ENCODE results near the gene B3GALT5.

Gene B3GALT5

DNA sequence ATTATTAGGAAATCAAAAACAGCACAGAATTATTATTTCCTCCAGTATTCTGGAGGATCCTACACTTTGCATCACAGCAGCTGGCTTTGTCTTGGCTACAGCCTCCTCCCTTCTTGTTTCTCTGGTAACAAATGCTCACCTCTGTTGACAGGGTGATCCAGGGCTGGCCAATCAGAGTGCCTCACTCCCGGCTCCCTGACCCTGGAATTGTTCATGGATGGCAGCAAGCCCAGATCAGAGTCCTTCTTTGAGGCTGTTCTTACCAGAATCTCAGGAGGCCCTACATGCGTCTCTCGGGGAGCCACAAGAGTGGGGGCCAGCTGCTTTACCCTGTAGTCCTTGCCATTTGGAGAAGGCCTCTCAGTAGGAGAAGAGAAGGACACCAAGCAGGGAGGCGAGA, 83.9 kb downstream of the B3GALT5 start:
- Histone ChIP-seq H3K27ac (ENCODE audit: low read depth, low read length, severe bottlenecking) (no peak overlapping the region), H3K4me1 (ENCODE audit: control insufficient read depth, insufficient read depth, low read length, poor library complexity, severe bottlenecking) (no peaks in the 10 kb centered on the region), H3K4me3 (ENCODE audit: extremely low read depth, insufficient read depth, low read length, poor library complexity, severe bottlenecking) (no peak overlapping the region), H3K9me3 (ENCODE audit: control insufficient read depth, low read length) (no peaks in the 10 kb centered on the region), H3K36me3 (ENCODE audit: control insufficient read depth, insufficient read depth, low read length) (no peaks in the 10 kb centered on the region)
- 91 to 100% methylated on average over 1 to 4 of the region's 4 CpGs for WGBS, 2 experiments (ENCODE audit: insufficient coverage in 2 of 2)

DNA sequence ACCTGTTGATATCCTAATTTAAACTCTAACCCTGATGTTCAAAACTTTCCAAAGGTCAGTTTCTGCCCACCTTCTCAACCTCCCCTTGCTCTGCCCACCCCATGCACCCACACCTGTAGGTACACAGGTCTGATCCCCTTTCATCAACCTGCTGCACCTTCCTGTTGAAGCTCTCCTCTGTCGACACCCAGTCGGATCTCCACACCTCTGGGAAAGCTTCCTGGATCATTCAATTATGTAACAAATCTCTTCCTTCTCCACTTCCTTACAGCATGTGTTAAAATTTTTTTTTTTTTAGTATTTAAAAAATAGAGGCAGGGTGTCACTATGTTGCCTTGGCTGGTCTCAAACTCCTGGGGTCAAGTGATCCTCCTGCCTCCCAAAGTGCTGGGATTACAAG, 87.6 kb downstream of the B3GALT5 start:
- H3K27ac ChIP-seq (ENCODE audit: low read depth, low read length, severe bottlenecking): no peak overlapping the region
- H3K4me1 ChIP-seq (ENCODE audit: control insufficient read depth, insufficient read depth, low read length, poor library complexity, severe bottlenecking): no peaks in the 10 kb centered on the region
- 92% methylated on average over 2 of the region's 2 CpGs; no CpG with 5 or more reads in 1 of the 2 experiments for WGBS, 2 experiments (ENCODE audit: insufficient coverage in 2 of 2)
- H3K36me3 ChIP-seq (ENCODE audit: control insufficient read depth, insufficient read depth, low read length): no peaks in the 10 kb centered on the region
- no peaks in the 10 kb centered on the region for H3K9me3 ChIP-seq (ENCODE audit: control insufficient read depth, low read length)
- H3K4me3 ChIP-seq (ENCODE audit: extremely low read depth, insufficient read depth, low read length, poor library complexity, severe bottlenecking): no peak overlapping the region

DNA sequence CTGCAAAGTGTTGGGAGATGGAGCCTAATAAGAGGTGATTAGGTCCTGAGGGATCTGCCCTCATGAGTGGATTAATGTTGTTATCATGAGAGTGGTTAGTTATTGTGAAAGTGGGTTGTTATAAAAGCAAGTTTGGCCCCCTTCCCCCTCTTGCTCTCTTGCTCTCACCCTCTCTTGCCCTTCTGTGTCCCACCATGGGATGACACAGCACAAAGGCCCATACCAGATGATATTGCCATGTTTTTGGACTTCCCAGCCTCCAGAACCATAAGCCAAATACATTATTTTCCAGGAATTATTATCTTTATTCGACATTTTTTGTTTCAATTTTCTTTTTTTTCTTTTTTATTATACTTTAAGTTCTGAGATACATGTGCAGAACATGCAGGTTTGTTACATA, 90.8 kb downstream of the B3GALT5 start:
- Histone ChIP-seq H3K36me3 (ENCODE audit: control insufficient read depth, insufficient read depth, low read length) (no peaks in the 10 kb centered on the region), H3K4me3 (ENCODE audit: extremely low read depth, insufficient read depth, low read length, poor library complexity, severe bottlenecking) (no peak overlapping the region), H3K27ac (ENCODE audit: low read depth, low read length, severe bottlenecking) (no peak overlapping the region), H3K4me1 (ENCODE audit: control insufficient read depth, insufficient read depth, low read length, poor library complexity, severe bottlenecking) (no peaks in the 10 kb centered on the region), H3K9me3 (ENCODE audit: control insufficient read depth, low read length) (no peaks in the 10 kb centered on the region)
- no CpG with 5 or more reads among the region's 1 CpG for WGBS, 2 experiments (ENCODE audit: insufficient coverage in 2 of 2)

DNA sequence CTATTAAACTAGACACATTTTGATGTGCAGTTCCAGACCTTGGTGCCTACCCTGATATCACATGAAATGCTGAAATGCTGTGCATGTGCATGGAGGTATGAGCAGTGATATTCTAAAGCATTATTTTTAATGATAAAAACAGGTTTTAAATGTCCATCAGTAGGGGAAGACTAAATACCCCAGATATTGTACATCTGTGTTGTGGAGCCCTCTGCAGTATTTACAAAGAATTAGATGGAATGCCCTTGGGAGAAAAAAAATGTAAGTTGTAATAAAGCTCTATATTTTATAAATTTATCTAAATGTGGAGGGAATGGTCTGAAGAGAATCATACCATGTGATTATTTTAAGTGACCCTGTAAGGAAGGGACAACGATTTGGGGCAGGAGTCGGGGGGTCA, 93.1 kb downstream of the B3GALT5 start:
- Histone ChIP-seq H3K9me3 (ENCODE audit: control insufficient read depth, low read length) (no peaks in the 10 kb centered on the region), H3K4me3 (ENCODE audit: extremely low read depth, insufficient read depth, low read length, poor library complexity, severe bottlenecking) (no peak overlapping the region), H3K36me3 (ENCODE audit: control insufficient read depth, insufficient read depth, low read length) (no peaks in the 10 kb centered on the region), H3K27ac (ENCODE audit: low read depth, low read length, severe bottlenecking) (no peak overlapping the region), H3K4me1 (ENCODE audit: control insufficient read depth, insufficient read depth, low read length, poor library complexity, severe bottlenecking) (no peaks in the 10 kb centered on the region)
- WGBS, 2 experiments (ENCODE audit: insufficient coverage in 2 of 2): 85 to 88% methylated on average over 2 of the region's 2 CpGs

DNA sequence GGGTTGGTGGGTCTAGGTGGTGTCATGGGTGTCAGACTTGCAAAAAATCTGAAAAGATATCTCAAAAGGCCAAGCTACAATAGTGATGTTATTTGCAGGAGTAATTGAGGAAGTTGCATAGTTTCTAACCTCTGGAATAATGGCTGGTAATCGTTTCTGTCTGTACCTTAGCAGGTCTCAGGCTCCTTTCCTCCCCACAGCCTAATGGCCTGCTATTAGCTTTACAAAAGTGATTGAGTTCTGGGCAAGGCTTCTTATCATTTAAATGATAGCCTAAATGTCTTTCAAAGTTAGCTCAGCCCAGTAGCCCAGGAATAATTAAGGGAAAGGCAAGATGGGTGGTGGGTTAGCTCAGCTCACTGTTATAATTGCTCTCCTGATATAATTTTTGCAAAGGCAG, 94.6 kb downstream of the B3GALT5 start:
- WGBS, 2 experiments (ENCODE audit: insufficient coverage in 2 of 2): 20% methylated on average over 1 of the region's 1 CpG; no CpG with 5 or more reads in 1 of the 2 experiments
- Histone ChIP-seq H3K4me1 (ENCODE audit: control insufficient read depth, insufficient read depth, low read length, poor library complexity, severe bottlenecking) (no peaks in the 10 kb centered on the region), H3K36me3 (ENCODE audit: control insufficient read depth, insufficient read depth, low read length) (no peaks in the 10 kb centered on the region), H3K4me3 (ENCODE audit: extremely low read depth, insufficient read depth, low read length, poor library complexity, severe bottlenecking) (no peak overlapping the region), H3K9me3 (ENCODE audit: control insufficient read depth, low read length) (no peaks in the 10 kb centered on the region), H3K27ac (ENCODE audit: low read depth, low read length, severe bottlenecking) (no peak overlapping the region)

DNA sequence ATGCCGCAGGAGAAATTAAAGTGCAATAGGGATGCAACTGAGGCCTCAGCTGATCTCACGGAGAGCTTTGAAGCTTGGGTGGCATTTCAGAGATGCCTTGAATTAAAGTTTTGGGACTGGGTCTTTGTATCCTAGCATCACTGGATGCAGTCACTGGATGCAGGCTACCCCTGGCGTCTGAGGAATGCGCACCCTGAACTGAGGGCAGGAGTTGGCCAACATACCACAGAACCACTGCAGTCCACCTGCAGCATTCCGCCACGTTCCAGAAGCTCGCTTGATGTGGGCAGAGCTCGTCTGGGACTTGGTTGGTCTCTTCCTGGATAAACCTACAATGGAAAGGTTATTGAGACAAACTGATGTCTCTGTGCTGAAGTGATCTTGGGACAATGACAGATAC, 98.1 kb downstream of the B3GALT5 start:
- no peaks in the 10 kb centered on the region for H3K9me3 ChIP-seq (ENCODE audit: control insufficient read depth, low read length)
- H3K4me3 ChIP-seq (ENCODE audit: extremely low read depth, insufficient read depth, low read length, poor library complexity, severe bottlenecking): no peak overlapping the region
- no peaks in the 10 kb centered on the region for H3K4me1 ChIP-seq (ENCODE audit: control insufficient read depth, insufficient read depth, low read length, poor library complexity, severe bottlenecking)
- 92 to 95% methylated on average over 7 to 8 of the region's 8 CpGs for WGBS, 2 experiments (ENCODE audit: insufficient coverage in 2 of 2)
- no peaks in the 10 kb centered on the region for H3K36me3 ChIP-seq (ENCODE audit: control insufficient read depth, insufficient read depth, low read length)
- no peak overlapping the region for H3K27ac ChIP-seq (ENCODE audit: low read depth, low read length, severe bottlenecking)

DNA sequence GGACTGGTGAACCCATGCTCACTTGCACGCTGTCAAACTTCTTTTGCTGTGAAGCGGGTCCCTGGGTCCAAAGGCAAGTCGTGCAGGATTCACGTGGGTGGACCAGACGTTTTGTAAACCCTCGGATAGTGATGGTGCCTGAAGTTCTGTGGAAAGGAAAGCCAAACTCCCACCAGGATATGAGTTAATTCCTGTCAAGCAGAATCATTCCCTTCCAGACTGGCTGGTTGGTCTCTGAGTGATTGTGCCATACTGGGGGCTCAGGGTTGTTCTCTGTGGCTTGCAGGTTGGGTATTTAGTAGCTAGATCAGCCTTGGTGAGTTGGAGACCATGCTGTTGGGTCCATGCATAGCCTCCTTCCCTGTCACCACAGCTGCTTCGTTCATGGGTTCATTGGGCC, 99.5 kb downstream of the B3GALT5 start:
- 86 to 93% methylated on average over 7 of the region's 7 CpGs for WGBS, 2 experiments (ENCODE audit: insufficient coverage in 2 of 2)
- Histone ChIP-seq H3K4me1 (ENCODE audit: control insufficient read depth, insufficient read depth, low read length, poor library complexity, severe bottlenecking) (no peaks in the 10 kb centered on the region), H3K36me3 (ENCODE audit: control insufficient read depth, insufficient read depth, low read length) (no peaks in the 10 kb centered on the region), H3K9me3 (ENCODE audit: control insufficient read depth, low read length) (no peaks in the 10 kb centered on the region), H3K4me3 (ENCODE audit: extremely low read depth, insufficient read depth, low read length, poor library complexity, severe bottlenecking) (no peak overlapping the region), H3K27ac (ENCODE audit: low read depth, low read length, severe bottlenecking) (no peak overlapping the region)

DNA sequence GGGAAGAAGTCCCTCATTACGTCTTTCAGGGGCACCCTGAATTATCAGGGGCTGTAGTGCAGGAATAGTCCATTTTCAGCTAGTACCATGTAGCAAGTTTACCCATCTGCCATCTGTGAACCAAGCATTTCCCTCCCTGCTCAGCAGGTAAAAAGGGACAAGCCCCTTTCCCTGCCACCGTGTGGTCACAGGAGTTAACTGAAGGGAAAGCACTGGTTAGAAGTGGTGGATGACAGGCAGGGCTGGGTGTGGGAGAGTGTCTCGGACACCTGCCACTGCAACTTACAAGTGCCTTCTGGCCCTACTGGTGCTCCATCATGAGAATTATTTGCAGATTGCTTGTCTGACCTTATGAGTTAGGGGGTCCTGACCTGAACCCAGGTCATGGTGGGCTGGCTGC, 100.2 kb downstream of the B3GALT5 start:
- WGBS, 2 experiments (ENCODE audit: insufficient coverage in 2 of 2): 40 to 52% methylated on average over 2 of the region's 3 CpGs
- no peaks in the 10 kb centered on the region for H3K4me1 ChIP-seq (ENCODE audit: control insufficient read depth, insufficient read depth, low read length, poor library complexity, severe bottlenecking)
- no peaks in the 10 kb centered on the region for H3K36me3 ChIP-seq (ENCODE audit: control insufficient read depth, insufficient read depth, low read length)
- H3K9me3 ChIP-seq (ENCODE audit: control insufficient read depth, low read length): no peaks in the 10 kb centered on the region
- H3K4me3 ChIP-seq (ENCODE audit: extremely low read depth, insufficient read depth, low read length, poor library complexity, severe bottlenecking): no peak overlapping the region
- no peak overlapping the region for H3K27ac ChIP-seq (ENCODE audit: low read depth, low read length, severe bottlenecking)

DNA sequence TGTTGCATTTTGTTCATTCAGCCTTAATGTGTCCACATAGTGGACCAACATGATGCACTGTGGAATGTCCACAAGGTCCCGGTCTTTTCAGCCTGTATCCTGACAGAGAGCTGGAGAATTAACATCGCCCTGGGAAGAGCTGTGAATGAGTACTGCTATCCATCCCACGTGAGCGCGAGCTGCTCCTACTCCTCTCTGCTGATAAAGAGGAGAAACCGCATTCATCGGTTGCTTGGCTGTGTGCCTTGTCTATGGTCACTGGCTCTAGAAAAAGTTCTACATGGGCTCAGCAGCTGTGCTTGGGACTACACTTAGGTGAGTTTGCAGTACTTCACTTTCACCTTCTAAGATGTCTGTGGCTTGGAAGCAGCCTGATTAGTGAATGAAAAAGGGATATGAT, 101.2 kb downstream of the B3GALT5 start:
- 84 to 93% methylated on average over 6 to 7 of the region's 7 CpGs for WGBS, 2 experiments (ENCODE audit: insufficient coverage in 2 of 2)
- Histone ChIP-seq H3K4me3 (ENCODE audit: extremely low read depth, insufficient read depth, low read length, poor library complexity, severe bottlenecking) (no peak overlapping the region), H3K9me3 (ENCODE audit: control insufficient read depth, low read length) (no peaks in the 10 kb centered on the region)

DNA sequence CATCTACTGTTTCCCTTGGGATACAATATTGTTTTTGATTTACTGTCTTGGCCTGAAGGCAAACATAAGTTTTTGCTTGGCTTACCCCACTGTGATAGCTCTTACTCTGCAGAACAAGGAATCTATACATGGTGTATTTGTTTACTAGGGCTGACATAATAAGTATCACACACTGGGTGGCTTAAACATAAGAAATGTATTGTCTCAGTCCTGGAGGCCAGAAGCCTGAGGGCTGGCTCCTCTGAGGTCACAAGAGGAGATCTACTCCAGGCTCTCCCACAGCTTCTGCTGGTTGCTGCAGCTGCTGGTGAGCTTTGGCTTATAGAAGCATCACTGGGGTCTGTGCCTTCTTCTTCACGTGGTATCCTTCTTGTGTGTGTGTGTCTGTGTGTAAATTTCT, 101.6 kb downstream of the B3GALT5 start:
- no peak overlapping the region for H3K27ac ChIP-seq (ENCODE audit: low read depth, low read length, severe bottlenecking)
- no peaks in the 10 kb centered on the region for H3K36me3 ChIP-seq (ENCODE audit: control insufficient read depth, insufficient read depth, low read length)
- H3K4me3 ChIP-seq (ENCODE audit: extremely low read depth, insufficient read depth, low read length, poor library complexity, severe bottlenecking): no peak overlapping the region
- WGBS, 2 experiments (ENCODE audit: insufficient coverage in 2 of 2): no CpG with 5 or more reads among the region's 1 CpG
- no peaks in the 10 kb centered on the region for H3K4me1 ChIP-seq (ENCODE audit: control insufficient read depth, insufficient read depth, low read length, poor library complexity, severe bottlenecking)
- H3K9me3 ChIP-seq (ENCODE audit: control insufficient read depth, low read length): no peaks in the 10 kb centered on the region

More for the DNA sequence above, 101.2 kb downstream of the B3GALT5 start:
- H3K4me1 ChIP-seq (ENCODE audit: control insufficient read depth, insufficient read depth, low read length, poor library complexity, severe bottlenecking): no peaks in the 10 kb centered on the region
- H3K27ac ChIP-seq (ENCODE audit: low read depth, low read length, severe bottlenecking): no peak overlapping the region
- H3K36me3 ChIP-seq (ENCODE audit: control insufficient read depth, insufficient read depth, low read length): no peaks in the 10 kb centered on the region

DNA sequence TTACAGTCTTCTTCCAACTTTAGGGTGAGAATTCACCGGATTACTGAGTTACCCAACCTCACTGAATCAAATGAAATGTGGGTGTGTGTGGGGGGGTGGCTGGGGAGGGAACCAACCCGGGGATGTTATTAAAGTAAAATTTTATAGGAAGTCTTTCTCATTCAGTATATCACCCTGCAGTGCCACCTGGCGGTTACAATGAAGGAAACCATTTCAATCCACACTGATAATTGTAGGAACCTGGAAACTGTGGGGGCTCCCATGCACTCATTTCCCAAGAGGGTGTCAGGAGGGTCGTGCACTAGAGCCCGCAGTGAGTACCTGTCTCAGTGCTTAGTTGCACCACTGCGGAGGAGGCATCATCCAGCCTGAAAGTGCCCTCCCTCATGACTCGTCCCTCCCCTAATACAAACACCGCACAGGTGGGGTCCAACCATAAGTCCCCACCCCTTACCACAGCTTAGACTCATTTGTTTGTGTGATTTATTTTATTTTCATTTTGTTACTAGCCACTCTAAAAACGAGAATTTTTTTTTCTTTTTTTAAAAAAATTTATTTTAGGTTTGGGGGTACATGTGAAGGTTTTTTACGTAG, 103.2 kb downstream of the B3GALT5 start:
- H3K36me3 ChIP-seq (ENCODE audit: control insufficient read depth, insufficient read depth, low read length): no peaks in the 10 kb centered on the region
- no peak overlapping the region for H3K4me3 ChIP-seq (ENCODE audit: extremely low read depth, insufficient read depth, low read length, poor library complexity, severe bottlenecking)
- H3K9me3 ChIP-seq (ENCODE audit: control insufficient read depth, low read length): no peaks in the 10 kb centered on the region
- WGBS, 2 experiments (ENCODE audit: insufficient coverage in 2 of 2): 32 to 33% methylated on average over 2 to 5 of the region's 10 CpGs
- no peak overlapping the region for H3K27ac ChIP-seq (ENCODE audit: low read depth, low read length, severe bottlenecking)
- no peaks in the 10 kb centered on the region for H3K4me1 ChIP-seq (ENCODE audit: control insufficient read depth, insufficient read depth, low read length, poor library complexity, severe bottlenecking)
